ENCODE measurements around the gene GLT8D2. TPM values are rescaled to one million over a fixed set of nuclear protein-coding genes. Genes with fewer than 3 reads are reported as not detected.

The GLT8D2 gene
- total and polyA plus RNA-seq, 4 donors: 1.6 to 36.5 (median 6.1) TPM

DNA sequence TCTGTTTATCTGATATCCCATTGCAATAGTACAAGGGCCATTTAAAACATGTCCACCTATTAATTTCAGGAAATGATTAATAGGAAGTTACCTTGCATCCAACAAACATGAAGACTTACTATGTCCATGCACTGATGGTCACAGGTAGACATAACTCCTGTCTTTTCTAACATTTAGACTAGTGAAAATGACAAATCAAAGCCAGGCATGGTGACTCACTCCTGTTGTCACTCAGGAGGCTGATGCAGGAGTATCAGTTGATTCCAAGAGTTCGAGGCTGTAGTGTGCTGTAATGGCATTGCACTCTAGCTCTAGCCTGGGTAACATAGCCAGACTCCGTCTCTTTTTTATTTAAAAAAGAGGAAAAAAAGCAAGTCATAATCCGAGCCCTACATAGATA is 105.0 kb downstream of the GLT8D2 start:
- DNase-seq (no peak), ATAC-seq (ENCODE audit: insufficient read depth, low FRiP score) (no peak)
- no peak overlapping the region for H3K4me3 ChIP-seq
- H3K36me3 ChIP-seq (ENCODE audit: control insufficient read depth in 4 of 4, insufficient read depth in 4 of 4, low read length in 4 of 4): peaks cover 23 to 71% (median 55%) of the 10 kb centered on the region in 4 donors
- H3K4me1 ChIP-seq (ENCODE audit: control insufficient read depth in 5 of 5, insufficient read depth in 5 of 5, low read length in 5 of 5): no peaks in the 10 kb centered on the region
- TF ChIP-seq, protein P1, sequence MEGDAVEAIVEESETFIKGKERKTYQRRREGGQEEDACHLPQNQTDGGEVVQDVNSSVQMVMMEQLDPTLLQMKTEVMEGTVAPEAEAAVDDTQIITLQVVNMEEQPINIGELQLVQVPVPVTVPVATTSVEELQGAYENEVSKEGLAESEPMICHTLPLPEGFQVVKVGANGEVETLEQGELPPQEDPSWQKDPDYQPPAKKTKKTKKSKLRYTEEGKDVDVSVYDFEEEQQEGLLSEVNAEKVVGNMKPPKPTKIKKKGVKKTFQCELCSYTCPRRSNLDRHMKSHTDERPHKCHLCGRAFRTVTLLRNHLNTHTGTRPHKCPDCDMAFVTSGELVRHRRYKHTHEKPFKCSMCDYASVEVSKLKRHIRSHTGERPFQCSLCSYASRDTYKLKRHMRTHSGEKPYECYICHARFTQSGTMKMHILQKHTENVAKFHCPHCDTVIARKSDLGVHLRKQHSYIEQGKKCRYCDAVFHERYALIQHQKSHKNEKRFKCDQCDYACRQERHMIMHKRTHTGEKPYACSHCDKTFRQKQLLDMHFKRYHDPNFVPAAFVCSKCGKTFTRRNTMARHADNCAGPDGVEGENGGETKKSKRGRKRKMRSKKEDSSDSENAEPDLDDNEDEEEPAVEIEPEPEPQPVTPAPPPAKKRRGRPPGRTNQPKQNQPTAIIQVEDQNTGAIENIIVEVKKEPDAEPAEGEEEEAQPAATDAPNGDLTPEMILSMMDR (IDR thresholded peaks at IDR 0.05; ENCODE audit: control extremely low read depth, extremely low read depth): no peak
- H3K27ac ChIP-seq (ENCODE audit: low read depth in 1 of 2, low read length in 1 of 2): no peak overlapping the region
- H3K9me3 ChIP-seq (ENCODE audit: control insufficient read depth in 4 of 4, insufficient read depth in 3 of 4, low read length in 3 of 4): no peaks in the 10 kb centered on the region
- no peaks in the 10 kb centered on the region for H3K27me3 ChIP-seq (ENCODE audit: control insufficient read depth in 3 of 3, insufficient read depth in 3 of 3, low read length in 2 of 3)
- H3K9ac ChIP-seq (ENCODE audit: insufficient read depth in 1 of 2, low read length in 2 of 2): no peak overlapping the region
- 75 to 78% methylated on average over 3 of the region's 3 CpGs for WGBS, 2 donors

Other genes starting within 250 kb of the GLT8D2 start
- gene NT5DC3, start 209.0 kb downstream of the GLT8D2 start, total RNA-seq: 10 to 100 TPM in 1 of 2 donors, 1 to 10 TPM in 1; 5.5 to 12.3 TPM
- gene NT5DC3, start 209.0 kb downstream of the GLT8D2 start, polyA plus RNA-seq: 1 to 10 TPM in 1 of 2 donors, under 1 TPM in 1; 0.93 to 1.7 TPM
- gene HSP90B1, start 119.8 kb downstream of the GLT8D2 start, total RNA-seq: 100 to 1,000 TPM; 390 to 781 TPM
- 100 to 1,000 TPM; 484 to 773 TPM for gene HSP90B1, start 119.8 kb downstream of the GLT8D2 start, polyA plus RNA-seq
- gene TDG, start 84.3 kb downstream of the GLT8D2 start, total RNA-seq: 10 to 100 TPM; 16.9 to 41.0 TPM
- gene TDG, start 84.3 kb downstream of the GLT8D2 start, polyA plus RNA-seq: 10 to 100 TPM; 10.6 to 15.6 TPM
- gene HCFC2, start 14.3 kb upstream of the GLT8D2 start, total RNA-seq: 10 to 100 TPM; 14.4 to 30.5 TPM
- 1 to 10 TPM; 5.8 to 7.1 TPM for gene HCFC2, start 14.3 kb upstream of the GLT8D2 start, polyA plus RNA-seq
- 10 to 100 TPM; 24.0 to 25.0 TPM for gene NFYB, start 88.0 kb upstream of the GLT8D2 start, total RNA-seq
- 10 to 100 TPM; 15.5 to 33.0 TPM for gene NFYB, start 88.0 kb upstream of the GLT8D2 start, polyA plus RNA-seq
- gene TXNRD1, start 165.6 kb upstream of the GLT8D2 start, total RNA-seq: 100 to 1,000 TPM; 135 to 166 TPM
- gene TXNRD1, start 165.6 kb upstream of the GLT8D2 start, polyA plus RNA-seq: 100 to 1,000 TPM in 1 of 2 donors, 10 to 100 TPM in 1; 74.2 to 115 TPM

All from lung (tissue), 12 donors.